HFFc6 (cell line): ENCODE results near the gene FAM221B. TPM values are rescaled to one million over a fixed set of nuclear protein-coding genes. Genes with fewer than 3 reads are reported as not detected.

Source experiments
- DNase-seq: peaks from one replicate; pipeline ENCODE4 v3.0.0-alpha.2; 2018
- H3K27ac Mint-ChIP-seq: 2 replicates; pipeline ENCODE4 v1.8.0; 2020; ENCODE audit warnings: mild to moderate bottlenecking, mixed read lengths
- H3K27me3 Mint-ChIP-seq: 2 replicates; pipeline ENCODE4 v1.8.0; 2021; ENCODE audit warnings: mild to moderate bottlenecking, moderate library complexity, mixed read lengths; ENCODE audit not compliant: insufficient read depth
- H3K36me3 Mint-ChIP-seq: 2 replicates; pipeline ENCODE4 v1.8.0; 2021; ENCODE audit warnings: low read depth, mixed read lengths
- H3K4me1 Mint-ChIP-seq: 2 replicates; pipeline ENCODE4 v1.8.0; 2020; ENCODE audit warnings: low read depth, mixed read lengths
- H3K4me3 Mint-ChIP-seq: 2 replicates; pipeline ENCODE4 v1.8.0; 2020; ENCODE audit warnings: mild to moderate bottlenecking, moderate library complexity, mixed read lengths
- H3K9me3 Mint-ChIP-seq: 2 replicates; pipeline ENCODE4 v1.8.0; 2020; ENCODE audit warnings: mild to moderate bottlenecking, mixed read lengths
- CTCF ChIP-seq: fragments of 200-600 bp; sonication (generic); IDR thresholded peaks from 2 replicates; pipeline ENCODE4 v1.5.0; 2021; ENCODE audit warnings: antibody characterized with exemption, mild to moderate bottlenecking
- total RNA-seq, 6 experiments: library from RNA; stranded (reverse); fragmentation: NEBNext Ultra II Directional; extraction: Animal tissue kit (Norgen Biotek cat#: 25700); gene quantifications; 2 replicates in 1 of 6; 3 replicates in 5 of 6; pipeline ENCODE4 v1.2.3, GENCODE V29; 2021

Gene FAM221B
- total RNA-seq, 6 experiments from 2014 or later: not detected

GRCh38 chr9:35767458-35767857 is 61.1 kb downstream of the FAM221B start:
- TF ChIP-seq CTCF: no peak
- H3K4me1 Mint-ChIP-seq: no peaks in the 10 kb centered on the region
- H3K27me3 Mint-ChIP-seq: peaks cover 11% of the 10 kb centered on the region
- no peak for DNase-seq
- no peaks in the 10 kb centered on the region for H3K36me3 Mint-ChIP-seq
- H3K9me3 Mint-ChIP-seq: no peaks in the 10 kb centered on the region
- no peak overlapping the region for H3K27ac Mint-ChIP-seq
- H3K4me3 Mint-ChIP-seq: no peak overlapping the region

GRCh38 chr9:35766997-35767396 is 61.5 kb downstream of the FAM221B start:
- Mint-ChIP-seq H3K4me1 (no peaks in the 10 kb centered on the region), H3K27me3 (peaks cover 13% of the 10 kb centered on the region), H3K36me3 (no peaks in the 10 kb centered on the region), H3K9me3 (no peaks in the 10 kb centered on the region), H3K27ac (no peak overlapping the region), H3K4me3 (no peak overlapping the region)
- no peak for DNase-seq
- no peak for TF ChIP-seq CTCF

Other genes with a start within 250 kb of the FAM221B start
- gene TESK1, start 223.5 kb downstream of the FAM221B start, total RNA-seq: 10 to 100 TPM; 25.4 to 33.2 (median 28.5) TPM
- under 1 TPM; 0.37 to 0.87 (median 0.49) TPM for gene CD72, start 210.3 kb downstream of the FAM221B start, total RNA-seq
- not detected for gene SIT1, start 177.8 kb downstream of the FAM221B start, total RNA-seq
- over 10,000 TPM in 5 of 6 experiments, 1,000 to 10,000 TPM in 1; 9,197 to 39,404 (median 23,537) TPM for gene RMRP, start 170.7 kb downstream of the FAM221B start, total RNA-seq
- gene CCDC107, start 170.4 kb downstream of the FAM221B start, total RNA-seq: 10 to 100 TPM; 22.5 to 29.8 (median 24.6) TPM
- 1 to 10 TPM; 1.7 to 4.4 (median 2.6) TPM for gene ARHGEF39, start 163.5 kb downstream of the FAM221B start, total RNA-seq
- under 1 TPM in 1 of 6 experiments, not detected in 5; 0.28 TPM for gene CA9, start 154.8 kb downstream of the FAM221B start, total RNA-seq
- gene TPM2, start 138.8 kb downstream of the FAM221B start, total RNA-seq: 1,000 to 10,000 TPM; 1,810 to 3,557 (median 2,546) TPM
- 100 to 1,000 TPM; 470 to 562 (median 491) TPM for gene TLN1, start 96.5 kb downstream of the FAM221B start, total RNA-seq
- gene CREB3, start 96.1 kb downstream of the FAM221B start, total RNA-seq: 100 to 1,000 TPM; 106 to 127 (median 114) TPM
- gene GBA2, start 79.5 kb downstream of the FAM221B start, total RNA-seq: 10 to 100 TPM; 22.9 to 25.7 (median 24.0) TPM
- 10 to 100 TPM; 27.6 to 35.1 (median 30.9) TPM for gene RGP1, start 79.4 kb downstream of the FAM221B start, total RNA-seq
- gene MSMP, start 74.5 kb downstream of the FAM221B start, total RNA-seq: not detected
- 10 to 100 TPM; 38.3 to 48.5 (median 41.7) TPM for gene NPR2, start 37.1 kb downstream of the FAM221B start, total RNA-seq
- 1 to 10 TPM in 4 of 6 experiments, under 1 TPM in 2; 0.80 to 1.7 (median 1.2) TPM for gene SPAG8, start 16.5 kb downstream of the FAM221B start, total RNA-seq
- 10 to 100 TPM; 23.3 to 35.3 (median 34.6) TPM for gene HINT2, start 13.7 kb downstream of the FAM221B start, total RNA-seq
- 10 to 100 TPM in 5 of 6 experiments, 1 to 10 TPM in 1; 8.7 to 15.2 (median 12.0) TPM for gene TMEM8B, start 496 bp upstream of the FAM221B start, total RNA-seq
- gene OR13J1, start 41.7 kb upstream of the FAM221B start, total RNA-seq: not detected
- gene HRCT1, start 77.5 kb upstream of the FAM221B start, total RNA-seq: 1 to 10 TPM; 2.5 to 4.1 (median 3.3) TPM
- gene SPAAR, start 80.8 kb upstream of the FAM221B start, total RNA-seq: under 1 TPM in 5 of 6 experiments, not detected in 1; 0.19 to 0.34 (median 0.23) TPM
- gene OR2S2, start 129.4 kb upstream of the FAM221B start, total RNA-seq: not detected
- 100 to 1,000 TPM; 149 to 182 (median 173) TPM for gene RECK, start 208.2 kb upstream of the FAM221B start, total RNA-seq